Colonic mucosa (tissue), 4 donors: ENCODE data around the gene SMURF1. TPM values are rescaled to one million over a fixed set of nuclear protein-coding genes. Genes with fewer than 3 reads are reported as not detected.

ENCODE experiments used
- DNase-seq: peaks from one replicate; pipeline ENCODE4 v3.0.0-alpha.2; 2020
- H3K27ac ChIP-seq: fragments of 200-600 bp; one replicate; pipeline ENCODE4 v1.8.0; 2021
- H3K27me3 ChIP-seq: fragments of 200-600 bp; one replicate; pipeline ENCODE4 v1.8.0; 2021
- H3K36me3 ChIP-seq: fragments of 200-600 bp; one replicate; pipeline ENCODE4 v1.8.0; 2021
- H3K4me1 ChIP-seq: fragments of 200-600 bp; one replicate; pipeline ENCODE4 v1.8.0; 2021; ENCODE audit warnings: mild to moderate bottlenecking
- H3K4me3 ChIP-seq: fragments of 200-600 bp; one replicate; pipeline ENCODE4 v1.8.0; 2021
- H3K9ac ChIP-seq, 2 donors: one replicate each; pipeline ENCODE4 v1.7.0; 2013; ENCODE audit warnings: control low read depth in 2 of 2, low read depth in 2 of 2, low read length in 2 of 2
- H3K9me3 ChIP-seq: fragments of 200-600 bp; one replicate; pipeline ENCODE4 v1.8.0; 2021
- intact Hi-C: fragments of 100-400 bp; cut with DNase I; formaldehyde crosslinking; loops from one replicate; pipeline ENCODE4 v1.14.1; 2022
- total RNA-seq, 2 donors: library from RNA; stranded (reverse); fragmentation: NEBNext Ultra II Directional in 1 of 2; extraction: Animal tissue kit (Norgen Biotek cat#: 25700) in 1 of 2; gene quantifications; one replicate each; pipeline ENCODE4 v1.2.1, GENCODE V29; 2021
- TF ChIP-seq, protein P1 (sequence below): fragments of 200-600 bp; IDR thresholded peaks from one replicate; pipeline ENCODE4 v1.8.0; 2022; ENCODE audit warnings: antibody characterized with exemption, mild to moderate bottlenecking
- donor health status: healthy.
- donor health status: DM: no; HTN: no; CAD: no.
- donor health status: DM: no; HTN: no; CAD: no.

SMURF1 gene
- total RNA-seq, 2 donors from 2014 or later, result 26.8 to 35.5 TPM

DNA sequence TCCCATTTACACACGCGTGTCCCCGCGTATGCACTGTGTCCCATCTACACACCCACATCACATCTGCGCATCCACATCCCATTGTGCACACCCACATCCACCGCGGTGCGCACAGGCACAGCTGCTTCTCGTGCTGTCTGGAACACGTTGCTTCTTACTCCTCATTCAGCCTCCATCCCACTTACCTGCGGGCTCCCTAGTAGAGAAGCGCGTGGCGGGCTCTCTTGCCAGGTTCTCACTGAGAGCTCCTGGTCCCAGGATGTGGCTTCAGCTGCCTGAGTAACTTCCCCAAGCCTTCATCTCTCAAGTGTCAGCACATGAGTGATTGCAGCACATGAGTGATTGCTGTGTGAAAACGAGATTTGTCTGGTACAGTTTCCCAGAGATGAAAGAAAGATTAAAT lies 147.8 kb downstream of the SMURF1 start:
- H3K9me3 ChIP-seq, result no peaks in the 10 kb centered on the region
- intact Hi-C loops, result no loop called here
- no peak overlapping the region for H3K9ac ChIP-seq
- H3K4me3 ChIP-seq, result no peak overlapping the region
- H3K27me3 ChIP-seq, result no peaks in the 10 kb centered on the region
- TF ChIP-seq, protein P1, sequence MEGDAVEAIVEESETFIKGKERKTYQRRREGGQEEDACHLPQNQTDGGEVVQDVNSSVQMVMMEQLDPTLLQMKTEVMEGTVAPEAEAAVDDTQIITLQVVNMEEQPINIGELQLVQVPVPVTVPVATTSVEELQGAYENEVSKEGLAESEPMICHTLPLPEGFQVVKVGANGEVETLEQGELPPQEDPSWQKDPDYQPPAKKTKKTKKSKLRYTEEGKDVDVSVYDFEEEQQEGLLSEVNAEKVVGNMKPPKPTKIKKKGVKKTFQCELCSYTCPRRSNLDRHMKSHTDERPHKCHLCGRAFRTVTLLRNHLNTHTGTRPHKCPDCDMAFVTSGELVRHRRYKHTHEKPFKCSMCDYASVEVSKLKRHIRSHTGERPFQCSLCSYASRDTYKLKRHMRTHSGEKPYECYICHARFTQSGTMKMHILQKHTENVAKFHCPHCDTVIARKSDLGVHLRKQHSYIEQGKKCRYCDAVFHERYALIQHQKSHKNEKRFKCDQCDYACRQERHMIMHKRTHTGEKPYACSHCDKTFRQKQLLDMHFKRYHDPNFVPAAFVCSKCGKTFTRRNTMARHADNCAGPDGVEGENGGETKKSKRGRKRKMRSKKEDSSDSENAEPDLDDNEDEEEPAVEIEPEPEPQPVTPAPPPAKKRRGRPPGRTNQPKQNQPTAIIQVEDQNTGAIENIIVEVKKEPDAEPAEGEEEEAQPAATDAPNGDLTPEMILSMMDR, result no peak
- no peak for DNase-seq
- no peaks in the 10 kb centered on the region for H3K36me3 ChIP-seq
- H3K4me1 ChIP-seq, result no peaks in the 10 kb centered on the region
- H3K27ac ChIP-seq, result no peak overlapping the region

DNA sequence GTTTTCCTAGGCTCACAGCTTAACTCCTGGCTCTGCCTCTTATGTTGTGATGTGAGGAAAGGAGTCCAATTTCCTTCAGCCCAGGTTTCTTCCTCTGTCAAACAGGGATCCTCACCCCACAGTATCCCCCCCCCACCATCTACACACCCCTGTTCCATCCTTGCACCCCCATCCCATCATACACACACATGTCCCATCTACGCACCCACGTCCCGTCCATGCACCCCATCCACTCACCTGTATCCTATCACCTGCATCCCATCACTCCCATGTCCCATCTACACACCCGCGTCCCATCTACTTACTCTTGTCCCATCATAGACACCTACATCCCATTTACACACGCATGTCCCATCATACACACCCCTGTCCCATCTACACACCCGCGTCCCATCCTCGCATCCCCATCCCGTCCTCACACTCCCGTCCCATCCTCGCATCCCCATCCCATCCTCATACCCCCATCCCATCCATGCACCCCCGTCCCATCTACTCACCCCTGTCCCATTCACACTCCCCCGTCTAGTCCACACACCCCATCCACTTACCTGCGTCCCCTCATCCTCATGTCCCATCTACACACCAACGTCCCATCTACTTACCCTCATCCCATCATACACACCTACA lies 148.3 kb downstream of the SMURF1 start:
- Histone ChIP-seq H3K27ac (no peak overlapping the region), H3K36me3 (peaks cover 4% of the 10 kb centered on the region), H3K27me3 (no peaks in the 10 kb centered on the region), H3K9me3 (no peaks in the 10 kb centered on the region), H3K4me1 (no peaks in the 10 kb centered on the region), H3K4me3 (no peak overlapping the region), H3K9ac (no peak overlapping the region)
- no peak for DNase-seq
- TF ChIP-seq, protein P1, result no peak
- intact Hi-C loops, result no loop called here

DNA sequence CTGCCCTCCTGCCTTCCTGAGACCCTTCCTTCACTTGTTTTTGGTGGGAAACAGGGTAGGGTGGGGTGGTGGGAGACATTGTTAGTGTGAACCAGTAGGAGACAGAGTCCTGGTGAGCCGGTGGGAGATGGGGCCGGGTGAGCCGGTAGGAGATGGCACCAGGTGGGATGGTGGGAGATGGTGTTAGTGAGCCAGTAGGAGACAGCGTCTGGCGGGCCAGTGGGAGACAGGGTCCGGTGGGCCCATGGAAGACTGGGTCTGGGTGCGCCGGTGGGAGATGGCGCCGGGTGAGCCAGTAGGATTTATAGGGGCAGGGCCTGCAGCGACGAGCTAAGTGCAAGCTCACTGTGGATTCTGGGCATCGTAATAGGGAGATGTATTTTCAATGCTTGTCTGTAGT lies 148.8 kb downstream of the SMURF1 start:
- H3K9ac ChIP-seq, result no peak overlapping the region
- no peaks in the 10 kb centered on the region for H3K4me1 ChIP-seq
- no peaks in the 10 kb centered on the region for H3K9me3 ChIP-seq
- H3K36me3 ChIP-seq, result peaks cover 4% of the 10 kb centered on the region
- no peak overlapping the region for H3K27ac ChIP-seq
- no peaks in the 10 kb centered on the region for H3K27me3 ChIP-seq
- no peak overlapping the region for H3K4me3 ChIP-seq
- DNase-seq, result no peak
- TF ChIP-seq, protein P1, result no peak
- intact Hi-C loops, result no loop called here

DNA sequence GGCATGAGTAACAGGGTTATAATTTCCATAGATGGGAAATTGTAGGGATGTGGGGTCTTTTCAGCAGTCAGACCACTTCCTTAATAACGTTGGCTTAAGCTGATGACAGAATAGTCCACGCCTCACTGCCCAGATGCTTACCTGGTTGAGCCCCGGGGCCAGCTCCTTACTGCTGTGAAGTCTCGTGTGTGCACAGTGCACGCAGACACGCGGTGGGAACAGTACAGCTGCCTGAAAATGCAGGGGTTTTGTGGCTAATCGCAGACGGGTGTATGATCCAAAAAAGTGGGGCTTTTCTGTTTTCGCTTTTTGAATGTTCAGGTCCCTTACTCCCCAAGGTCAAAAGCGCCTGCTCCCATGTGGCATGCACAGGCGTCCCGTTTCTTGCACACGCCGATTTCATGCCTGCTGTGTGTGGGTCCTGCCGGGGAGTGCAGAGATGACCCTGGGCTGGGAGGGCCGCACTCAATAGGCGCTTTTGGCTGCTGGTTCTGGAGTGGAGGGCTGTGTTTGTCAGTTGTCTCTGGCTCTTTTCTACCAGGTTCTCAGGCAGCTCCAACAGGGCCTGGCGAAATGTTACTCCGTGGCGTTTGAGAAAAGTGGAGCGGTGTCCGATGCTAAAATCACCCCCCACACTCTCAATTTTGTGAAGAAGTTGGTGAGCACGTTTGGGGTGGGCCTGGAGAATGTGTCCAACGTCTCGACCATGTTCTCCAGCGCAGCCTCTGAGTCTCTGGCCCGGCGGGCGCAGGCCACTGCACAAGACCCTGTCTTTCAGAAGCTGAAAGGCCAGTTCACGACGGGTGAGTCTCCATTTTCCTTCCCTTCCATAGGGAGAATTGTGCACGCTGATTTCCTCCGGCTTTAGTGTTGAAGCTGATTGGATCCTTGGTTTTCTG lies 149.6 kb downstream of the SMURF1 start:
- H3K4me1 ChIP-seq, result no peaks in the 10 kb centered on the region
- DNase-seq, result no peak
- TF ChIP-seq, protein P1, result no peak

DNA sequence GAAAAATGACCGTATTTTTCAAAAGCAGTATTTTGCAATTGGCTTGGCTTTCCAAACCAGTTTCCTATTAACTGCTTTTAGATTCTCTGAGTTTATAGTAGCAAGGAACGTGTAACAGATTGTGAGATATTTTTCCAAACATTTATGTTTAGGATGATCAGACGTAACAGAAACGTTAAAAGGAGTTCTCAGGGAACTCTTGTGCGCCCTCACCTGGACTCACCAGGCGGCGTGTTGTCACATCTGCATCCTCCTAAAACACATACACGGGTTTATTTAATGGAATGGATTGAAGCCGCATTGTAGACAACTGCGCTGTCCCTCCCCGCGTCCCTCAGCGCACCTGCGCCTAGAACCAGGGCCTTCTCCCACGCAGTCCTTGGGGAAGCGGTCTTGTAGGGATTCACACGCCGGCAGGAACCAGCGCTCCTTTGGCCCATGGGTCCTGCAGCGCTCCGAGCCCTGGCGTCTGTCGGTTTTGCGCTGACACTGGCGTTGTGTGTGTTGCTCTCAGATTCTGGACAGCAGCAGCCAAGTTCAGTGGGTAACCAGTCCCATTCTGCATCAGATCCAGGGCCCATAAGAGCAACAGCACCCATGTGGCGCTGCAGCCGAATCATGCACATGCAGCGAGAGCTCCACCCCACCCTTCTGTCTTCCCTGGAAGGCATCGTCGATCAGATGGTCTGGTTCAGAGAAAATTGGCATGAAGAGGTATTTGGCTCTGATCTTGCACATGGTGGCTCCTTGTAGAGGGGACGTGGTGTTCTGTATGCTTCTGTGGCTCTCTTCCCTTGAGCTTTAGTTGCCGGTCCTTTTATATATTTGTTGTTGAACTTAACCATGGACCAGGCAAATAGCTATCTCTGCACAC lies 150.6 kb downstream of the SMURF1 start:
- TF ChIP-seq, protein P1, result no peak
- H3K4me1 ChIP-seq, result no peaks in the 10 kb centered on the region
- no peak overlapping the region for H3K27ac ChIP-seq
- H3K27me3 ChIP-seq, result no peaks in the 10 kb centered on the region
- no peaks in the 10 kb centered on the region for H3K9me3 ChIP-seq
- H3K36me3 ChIP-seq, result peaks cover 15% of the 10 kb centered on the region
- H3K9ac ChIP-seq, result no peak overlapping the region
- no peak overlapping the region for H3K4me3 ChIP-seq
- DNase-seq, result no peak
- intact Hi-C loops, result no loop called here

More for the DNA sequence above, 149.6 kb downstream of the SMURF1 start:
- no peak overlapping the region for H3K27ac ChIP-seq
- H3K9ac ChIP-seq, result no peak overlapping the region
- intact Hi-C loops, result no loop called here
- no peak overlapping the region for H3K4me3 ChIP-seq
- no peaks in the 10 kb centered on the region for H3K9me3 ChIP-seq
- H3K36me3 ChIP-seq, result peaks cover 7% of the 10 kb centered on the region
- H3K27me3 ChIP-seq, result no peaks in the 10 kb centered on the region
